K562 (cell line): ENCODE measurements around the gene PDIA4. TPM values are rescaled to one million over a fixed set of nuclear protein-coding genes. Genes with fewer than 3 reads are reported as not detected.

Experiments used
- BCOR ChIP-seq: fragments of 450-650 bp; IDR thresholded peaks from 2 replicates; pipeline ENCODE4 v1.6.1; 2016
- BRCA1 ChIP-seq, 2 experiments: fragments of 450-650 bp in 1 of 2; sonication (generic) in 1 of 2; formaldehyde crosslinking in 1 of 2; IDR thresholded peaks; 2 replicates each; pipeline versions ENCODE4 v1.5.0 to v1.6.1; 2017 to 2020; ENCODE audit warnings: mild to moderate bottlenecking in 1 of 2, missing genetic modification reagents in 1 of 2
- EP400 ChIP-seq: fragments of 450-650 bp; IDR thresholded peaks from 2 replicates; pipeline ENCODE4 v1.6.1; 2017; ENCODE audit warnings: antibody characterized with exemption, mild to moderate bottlenecking, moderate library complexity
- ETV6 ChIP-seq, 3 experiments: fragments of 150-350 bp in 1 of 3; sonication (generic) in 1 of 3; formaldehyde crosslinking in 1 of 3; IDR thresholded peaks; 2 replicates each; pipeline versions ENCODE4 v1.6.1 to v1.8.0; 2014 to 2022; ENCODE audit warnings: borderline replicate concordance in 2 of 3, low read depth in 2 of 3, antibody characterized with exemption in 1 of 3, low read length in 1 of 3, mild to moderate bottlenecking in 1 of 3, missing genetic modification reagents in 1 of 3
- HDAC2 ChIP-seq: fragments of 450-650 bp; IDR thresholded peaks from 2 replicates; pipeline ENCODE4 v1.6.1; 2016; ENCODE audit warnings: mild to moderate bottlenecking
- HDAC3 ChIP-seq: fragments of 450-650 bp; IDR thresholded peaks from 2 replicates; pipeline ENCODE4 v1.6.1; 2018; ENCODE audit warnings: borderline replicate concordance, mild to moderate bottlenecking, moderate library complexity; ENCODE audit not compliant: partially characterized antibody
- KAT8 ChIP-seq: fragments of 450-650 bp; IDR thresholded peaks from 2 replicates; pipeline ENCODE4 v1.6.1; 2016; ENCODE audit warnings: low read depth, mild to moderate bottlenecking
- NCOA6 ChIP-seq: fragments of 450-650 bp; IDR thresholded peaks from 2 replicates; pipeline ENCODE4 v1.6.1; 2017; ENCODE audit warnings: mild to moderate bottlenecking
- NONO ChIP-seq, 2 experiments: fragments of 200-400 bp in 1 of 2; fragments of 450-650 bp in 1 of 2; formaldehyde crosslinking in 1 of 2; IDR thresholded peaks; 2 replicates each; pipeline ENCODE4 v1.6.1; 2017; ENCODE audit warnings: low read depth in 2 of 2, mild to moderate bottlenecking in 2 of 2, moderate library complexity in 2 of 2, low read length in 1 of 2
- NR4A1 ChIP-seq, 2 experiments: fragments of 250-450 bp in 1 of 2; fragments of 450-650 bp in 1 of 2; sonication (Bioruptor Pico) in 1 of 2; IDR thresholded peaks; 2 replicates each; pipeline versions ENCODE4 v1.4.0 to v1.6.1; 2016 to 2020; ENCODE audit warnings: mild to moderate bottlenecking in 2 of 2, missing compliant biosample characterization in 1 of 2, missing genetic modification characterization in 1 of 2, moderate library complexity in 1 of 2
- PHF20 ChIP-seq: fragments of 450-650 bp; IDR thresholded peaks from 2 replicates; pipeline ENCODE4 v1.6.1; 2018; ENCODE audit not compliant: partially characterized antibody
- ZNF212 ChIP-seq: fragments of 450-650 bp; formaldehyde crosslinking; IDR thresholded peaks from 2 replicates; pipeline ENCODE4 v1.4.0; 2020; ENCODE audit warnings: mild to moderate bottlenecking
- ZNF253 ChIP-seq: fragments of 250-450 bp; sonication (Bioruptor Pico); conservative IDR thresholded peaks from 2 replicates; pipeline ENCODE4 v1.6.1; 2021; ENCODE audit warnings: mild to moderate bottlenecking
- ZNF384 ChIP-seq: IDR thresholded peaks from 2 replicates; pipeline ENCODE4 v1.6.1; 2012; ENCODE audit warnings: low read depth, low read length, improper control_type of control experiment
- ZNF561 ChIP-seq: fragments of 450-650 bp; formaldehyde crosslinking; conservative IDR thresholded peaks from 2 replicates; pipeline ENCODE4 v1.4.0; 2020; ENCODE audit warnings: mild to moderate bottlenecking, moderate library complexity
- polyA plus RNA-seq, 8 experiments: library from polyadenylated mRNA; depleted of rRNA in 4 of 8; stranded (reverse) in 5 of 8; unstranded in 3 of 8; fragments of >200 nt; fragmentation: Nextera tagmentation in 2 of 8; fragmentation: Illumina TruSeq in 1 of 8; extraction: Ambion mirVana in 2 of 8; extraction: Trizol in 1 of 8; gene quantifications; 2 replicates each; pipeline versions ENCODE4 v1.2.1 to v1.2.3, GENCODE V29; 2011 to 2014; ENCODE audit warnings: inconsistent platforms in 1 of 8, missing spikeins in 1 of 8
- total RNA-seq, 7 experiments: library from RNA; depleted of rRNA in 6 of 7; stranded (reverse); fragments of >200 nt in 6 of 7; fragmentation: Illumina TruSeq in 2 of 7; extraction: Trizol in 2 of 7; gene quantifications; 2 replicates each; pipeline versions ENCODE4 v1.2.1 to v1.2.3, GENCODE V29; 2011 to 2021; ENCODE audit warnings: low replicate concordance in 1 of 7
- TF ChIP-seq, protein P1 (sequence below), 2 experiments: fragments of 450-650 bp; IDR thresholded peaks; 2 replicates each; pipeline ENCODE4 v1.6.1; 2016; ENCODE audit warnings: mild to moderate bottlenecking in 2 of 2, borderline replicate concordance in 1 of 2, low read depth in 1 of 2, moderate library complexity in 1 of 2
- TF ChIP-seq, protein P2 (sequence below), 2 experiments: fragments of 450-650 bp in 1 of 2; sonication (generic) in 1 of 2; formaldehyde crosslinking; conservative IDR thresholded peaks; 2 replicates each; pipeline versions ENCODE4 v1.4.0 to v1.8.1; 2020 to 2022; ENCODE audit warnings: mild to moderate bottlenecking in 1 of 2, missing genetic modification reagents in 1 of 2

The PDIA4 gene
- total and polyA plus RNA-seq, 9 of the 15 experiments (the other 6 are each of a cell fraction or from before 2014, with no cell fraction given) = 9.1 to 175 (median 146) TPM

DNA sequence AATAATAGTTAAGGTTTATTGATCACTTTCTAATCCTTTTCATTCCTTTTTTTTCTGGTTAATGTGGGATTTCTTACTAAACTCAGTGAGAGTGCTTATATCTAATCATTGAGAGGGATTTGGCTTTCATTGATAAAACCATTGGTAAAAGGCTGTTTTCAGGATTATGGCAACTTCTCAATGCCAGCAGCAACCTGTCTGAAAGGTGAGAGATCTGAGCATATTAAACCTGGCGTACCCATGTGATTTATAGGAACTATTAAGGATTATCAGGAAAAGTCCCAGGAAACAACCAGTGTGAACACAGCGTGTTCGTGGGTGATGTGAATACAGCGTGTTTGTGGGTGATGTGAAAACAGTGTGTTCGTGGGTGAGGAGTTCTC, 65.9 kb downstream of the PDIA4 start (continued):
- TF ChIP-seq, protein P1, sequence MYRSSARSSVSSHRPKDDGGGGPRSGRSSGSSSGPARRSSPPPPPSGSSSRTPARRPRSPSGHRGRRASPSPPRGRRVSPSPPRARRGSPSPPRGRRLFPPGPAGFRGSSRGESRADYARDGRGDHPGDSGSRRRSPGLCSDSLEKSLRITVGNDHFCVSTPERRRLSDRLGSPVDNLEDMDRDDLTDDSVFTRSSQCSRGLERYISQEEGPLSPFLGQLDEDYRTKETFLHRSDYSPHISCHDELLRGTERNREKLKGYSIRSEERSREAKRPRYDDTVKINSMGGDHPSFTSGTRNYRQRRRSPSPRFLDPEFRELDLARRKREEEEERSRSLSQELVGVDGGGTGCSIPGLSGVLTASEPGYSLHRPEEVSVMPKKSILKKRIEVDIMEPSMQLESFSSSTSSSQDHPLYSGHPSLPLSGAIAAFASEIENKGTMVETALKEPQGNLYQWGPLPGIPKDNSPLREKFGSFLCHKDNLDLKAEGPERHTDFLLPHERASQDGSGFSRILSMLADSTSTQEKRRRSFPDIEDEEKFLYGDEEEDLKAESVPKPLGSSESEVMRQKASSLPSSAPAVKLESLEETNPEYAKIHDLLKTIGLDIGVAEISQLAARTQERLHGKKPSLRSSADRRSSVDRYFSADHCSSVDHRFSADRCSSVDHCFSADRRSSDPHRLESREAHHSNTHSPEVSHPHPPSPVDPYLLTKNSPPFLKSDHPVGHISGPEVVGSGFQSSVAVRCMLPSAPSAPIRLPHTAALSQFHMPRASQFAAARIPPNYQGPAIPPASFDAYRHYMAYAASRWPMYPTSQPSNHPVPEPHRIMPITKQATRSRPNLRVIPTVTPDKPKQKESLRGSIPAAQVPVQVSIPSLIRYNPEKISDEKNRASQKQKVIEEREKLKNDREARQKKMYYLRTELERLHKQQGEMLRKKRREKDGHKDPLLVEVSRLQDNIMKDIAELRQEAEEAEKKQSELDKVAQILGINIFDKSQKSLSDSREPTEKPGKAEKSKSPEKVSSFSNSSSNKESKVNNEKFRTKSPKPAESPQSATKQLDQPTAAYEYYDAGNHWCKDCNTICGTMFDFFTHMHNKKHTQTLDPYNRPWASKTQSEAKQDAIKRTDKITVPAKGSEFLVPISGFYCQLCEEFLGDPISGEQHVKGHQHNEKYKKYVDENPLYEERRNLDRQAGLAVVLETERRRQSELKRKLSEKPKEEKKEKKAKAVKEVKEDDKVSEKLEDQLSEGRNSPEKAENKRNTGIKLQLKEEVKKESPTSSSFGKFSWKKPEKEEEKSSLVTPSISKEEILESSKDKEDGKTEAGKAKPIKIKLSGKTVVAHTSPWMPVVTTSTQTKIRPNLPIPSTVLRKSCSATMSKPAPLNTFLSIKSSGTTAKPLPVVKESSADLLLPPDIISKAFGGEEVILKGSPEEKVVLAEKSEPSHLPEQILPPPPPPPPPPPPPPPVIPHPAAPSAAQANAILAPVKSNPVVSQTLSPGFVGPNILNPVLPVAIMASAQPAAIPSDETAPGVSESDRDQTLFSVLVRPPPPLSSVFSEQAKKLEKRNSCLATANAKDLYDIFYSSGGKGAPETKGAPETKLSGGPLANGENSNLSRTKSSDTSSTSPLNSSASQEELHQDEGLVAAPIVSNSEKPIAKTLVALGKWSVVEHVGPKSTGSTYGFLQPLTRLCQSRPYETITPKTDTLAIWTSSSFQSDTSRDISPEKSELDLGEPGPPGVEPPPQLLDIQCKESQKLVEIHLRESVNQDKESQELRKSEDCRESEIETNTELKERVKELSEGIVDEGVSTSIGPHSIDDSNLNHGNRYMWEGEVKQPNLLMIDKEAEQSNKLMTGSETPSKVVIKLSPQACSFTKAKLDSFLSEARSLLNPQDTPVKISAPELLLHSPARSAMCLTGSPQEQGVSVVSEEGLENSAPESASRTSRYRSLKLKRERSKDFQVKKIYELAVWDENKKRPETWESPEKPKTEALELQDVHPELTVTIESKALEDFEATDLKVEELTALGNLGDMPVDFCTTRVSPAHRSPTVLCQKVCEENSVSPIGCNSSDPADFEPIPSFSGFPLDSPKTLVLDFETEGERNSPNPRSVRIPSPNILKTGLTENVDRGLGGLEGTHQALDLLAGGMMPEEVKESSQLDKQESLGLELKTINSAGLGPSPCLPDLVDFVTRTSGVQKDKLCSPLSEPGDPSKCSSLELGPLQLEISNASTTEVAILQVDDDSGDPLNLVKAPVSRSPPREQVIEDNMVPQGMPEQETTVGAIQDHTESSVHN (IDR thresholded peaks at IDR 0.05; ENCODE audit: borderline replicate concordance in 1 of 2, low read depth in 1 of 2) = no peak
- TF ChIP-seq ZNF561 (CRISPR knock-in tag) = no peak
- no peak for TF ChIP-seq NCOA6
- TF ChIP-seq HDAC2 = no peak
- no peak for TF ChIP-seq EP400
- no peak for TF ChIP-seq ZNF384
- peak; percentile 13 for TF ChIP-seq PHF20
- TF ChIP-seq BRCA1 (IDR thresholded peaks at IDR 0.05) = no peak
- no peak for TF ChIP-seq BRCA1 (CRISPR knock-in tag; IDR thresholded peaks at IDR 0.05)
- no peak for TF ChIP-seq KAT8
- TF ChIP-seq ZNF253 = no peak
- no peak for TF ChIP-seq HDAC3
- no peak for TF ChIP-seq NR4A1 (CRISPR knock-in tag; IDR thresholded peaks at IDR 0.05)
- TF ChIP-seq NR4A1 (tag; IDR thresholded peaks at IDR 0.05) = no peak
- TF ChIP-seq, protein P2, sequence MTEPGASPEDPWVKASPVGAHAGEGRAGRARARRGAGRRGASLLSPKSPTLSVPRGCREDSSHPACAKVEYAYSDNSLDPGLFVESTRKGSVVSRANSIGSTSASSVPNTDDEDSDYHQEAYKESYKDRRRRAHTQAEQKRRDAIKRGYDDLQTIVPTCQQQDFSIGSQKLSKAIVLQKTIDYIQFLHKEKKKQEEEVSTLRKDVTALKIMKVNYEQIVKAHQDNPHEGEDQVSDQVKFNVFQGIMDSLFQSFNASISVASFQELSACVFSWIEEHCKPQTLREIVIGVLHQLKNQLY (CRISPR knock-in tag; conservative IDR thresholded peaks at IDR 0.05) = no peak
- TF ChIP-seq NONO (IDR thresholded peaks at IDR 0.05; ENCODE audit: low read depth in 2 of 2, low read length in 1 of 2) = no peak
- TF ChIP-seq BCOR = no peak
- TF ChIP-seq ETV6 (IDR thresholded peaks at IDR 0.05; ENCODE audit: borderline replicate concordance in 1 of 2, low read depth in 2 of 2, low read length in 1 of 2) = no peak
- TF ChIP-seq ETV6 (CRISPR knock-in tag; IDR thresholded peaks at IDR 0.05; ENCODE audit: borderline replicate concordance) = no peak
- no peak for TF ChIP-seq ZNF212
